IMR-90 (cell line): ENCODE results near the gene CDH3. TPM values are rescaled to one million over a fixed set of nuclear protein-coding genes. Genes with fewer than 3 reads are reported as not detected.

Experiments used
- ATAC-seq: fragments of 200-7000 bp; cut with Tn5 transposase; 2 replicates; pipeline ENCODE4 v1.9.1; 2020; ENCODE audit warnings: low read depth, mild to moderate bottlenecking, moderate library complexity
- BruUV-seq: library from RNA; stranded (reverse); fragments of 400-500 nt; replicated peaks from 2 replicates; lab custom pipeline; 2021; lab: Mats Ljungman, UMichigan
- CTCF ChIA-PET: fragments of 300-600 bp; formaldehyde crosslinking; extraction: SDS; loops from one replicate; lab custom pipeline; 2021; ENCODE audit warnings: antibody characterized with exemption; lab: Yijun Ruan, JAX
- POLR2A ChIA-PET: fragments of 300-600 bp; sonication (Branson Sonifier 250); formaldehyde crosslinking; loops from one replicate; lab custom pipeline; 2022; ENCODE audit warnings: antibody characterized with exemption; ENCODE audit not compliant: unreplicated experiment; lab: Charles Lee
- DNase-seq: peaks from one replicate; pipeline ENCODE4 v3.0.0; 2013
- H2AFZ ChIP-seq: replicated peaks from 2 replicates; pipeline ENCODE3; 2013; ENCODE audit warnings: low read length, mild to moderate bottlenecking; ENCODE audit not compliant: poor library complexity
- H2AK5ac ChIP-seq: 2 replicates; pipeline ENCODE4 v1.6.1; 2013; ENCODE audit warnings: low read depth, low read length, inconsistent platforms
- H2AK9ac ChIP-seq: replicated peaks from 2 replicates; pipeline ENCODE3; 2013; ENCODE audit warnings: mild to moderate bottlenecking, low read depth, low read length, moderate library complexity; ENCODE audit not compliant: poor library complexity
- H2BK120ac ChIP-seq: 2 replicates; pipeline ENCODE4 v1.6.1; 2013; ENCODE audit warnings: low read depth, low read length, inconsistent platforms
- H2BK15ac ChIP-seq: 3 replicates; pipeline ENCODE4 v1.6.1; 2013; ENCODE audit warnings: low read depth, low read length, inconsistent platforms
- H2BK20ac ChIP-seq: 2 replicates; pipeline ENCODE4 v1.6.1; 2013; ENCODE audit warnings: low read depth, mild to moderate bottlenecking, inconsistent platforms, low read length, moderate library complexity
- H2BK5ac ChIP-seq: 2 replicates; pipeline ENCODE4 v1.6.1; 2013; ENCODE audit warnings: mild to moderate bottlenecking, low read depth, low read length, inconsistent platforms; ENCODE audit not compliant: poor library complexity, severe bottlenecking
- H3K14ac ChIP-seq: replicated peaks from 2 replicates; pipeline ENCODE4 v1.6.1; 2013; ENCODE audit warnings: low read depth, low read length, inconsistent platforms
- H3K18ac ChIP-seq: 2 replicates; pipeline ENCODE4 v1.6.1; 2013; ENCODE audit warnings: low read depth, low read length, control low read depth
- H3K23ac ChIP-seq: 2 replicates; pipeline ENCODE4 v1.6.1; 2013; ENCODE audit warnings: low read depth, low read length, inconsistent platforms
- H3K27ac ChIP-seq: 2 replicates; pipeline ENCODE4 v1.5.1; 2013; ENCODE audit warnings: mild to moderate bottlenecking, control low read depth, low read length; ENCODE audit not compliant: insufficient read depth
- H3K27me3 ChIP-seq: 2 replicates; pipeline ENCODE4 v1.6.1; 2013; ENCODE audit warnings: low read length; ENCODE audit not compliant: control insufficient read depth, insufficient read depth
- H3K36me3 ChIP-seq: 2 replicates; pipeline ENCODE4 v1.6.1; 2013; ENCODE audit warnings: low read length, mixed read lengths; ENCODE audit not compliant: control insufficient read depth, insufficient read depth
- H3K4ac ChIP-seq: 2 replicates; pipeline ENCODE4 v1.6.1; 2013; ENCODE audit warnings: low read depth, low read length, inconsistent platforms
- H3K4me1 ChIP-seq: 2 replicates; pipeline ENCODE4 v1.6.1; 2013; ENCODE audit warnings: low read length, mixed read lengths; ENCODE audit not compliant: control insufficient read depth, insufficient read depth
- H3K4me2 ChIP-seq: 2 replicates; pipeline ENCODE4 v1.6.1; 2013; ENCODE audit warnings: low read depth, mild to moderate bottlenecking, control low read depth, low read length, moderate library complexity
- H3K4me3 ChIP-seq: 2 replicates; pipeline ENCODE4 v1.5.1; 2013; ENCODE audit warnings: low read depth, mild to moderate bottlenecking, control low read depth, low read length, moderate library complexity; ENCODE audit not compliant: insufficient read depth
- H3K56ac ChIP-seq: 2 replicates; pipeline ENCODE4 v1.6.1; 2013; ENCODE audit warnings: low read length, inconsistent platforms; ENCODE audit not compliant: insufficient read depth; ENCODE audit errors: extremely low read depth
- H3K79me1 ChIP-seq, 2 experiments: 2 replicates each; pipeline ENCODE4 v1.6.1; 2013; ENCODE audit warnings: low read length in 2 of 2, inconsistent platforms in 1 of 2, low read depth in 1 of 2
- H3K9ac ChIP-seq: 2 replicates; pipeline ENCODE4 v1.6.1; 2013; ENCODE audit warnings: low read depth, low read length, control low read depth
- H3K9me1 ChIP-seq: 2 replicates; pipeline ENCODE4 v1.6.1; 2013; ENCODE audit warnings: low read length, inconsistent platforms; ENCODE audit not compliant: insufficient read depth
- H3K9me3 ChIP-seq: 2 replicates; pipeline ENCODE4 v1.6.1; 2013; ENCODE audit warnings: low read length; ENCODE audit not compliant: control insufficient read depth, insufficient read depth
- H4K20me1 ChIP-seq: 2 replicates; pipeline ENCODE4 v1.6.1; 2013; ENCODE audit warnings: low read length, inconsistent platforms; ENCODE audit not compliant: insufficient read depth
- H4K5ac ChIP-seq: 2 replicates; pipeline ENCODE4 v1.6.1; 2013; ENCODE audit warnings: mild to moderate bottlenecking, low read depth, low read length, control low read depth
- H4K8ac ChIP-seq, 2 experiments: 2 replicates each; pipeline ENCODE4 v1.6.1; 2013; ENCODE audit warnings: low read depth in 2 of 2, low read length in 2 of 2, control low read depth in 1 of 2, inconsistent platforms in 1 of 2
- H4K91ac ChIP-seq: 2 replicates; pipeline ENCODE4 v1.6.1; 2013; ENCODE audit warnings: low read depth, low read length, inconsistent platforms; ENCODE audit not compliant: insufficient read depth
- BHLHE40 ChIP-seq: fragments of 150-350 bp; IDR thresholded peaks from 2 replicates; pipeline ENCODE4 v1.6.1; 2016; ENCODE audit warnings: mild to moderate bottlenecking, low read depth, low read length
- CEBPB ChIP-seq: IDR thresholded peaks from 2 replicates; pipeline ENCODE4 v1.6.1; 2012; ENCODE audit warnings: low read depth, low read length, improper control_type of control experiment
- CHD1 ChIP-seq: IDR thresholded peaks from 2 replicates; pipeline ENCODE4 v1.6.1; 2012; ENCODE audit warnings: low read depth, low read length, improper control_type of control experiment
- CTCF ChIP-seq: conservative IDR thresholded peaks from 2 replicates; pipeline ENCODE4 v1.5.1; 2012; ENCODE audit warnings: mild to moderate bottlenecking, low read depth, low read length, improper control_type of control experiment
- ELK1 ChIP-seq: fragments of 150-350 bp; IDR thresholded peaks from 2 replicates; pipeline ENCODE4 v1.6.1; 2016; ENCODE audit warnings: low read depth, mild to moderate bottlenecking, low read length, moderate library complexity, borderline replicate concordance
- FOS ChIP-seq: fragments of 150-350 bp; IDR thresholded peaks from 2 replicates; pipeline ENCODE4 v1.6.1; 2016; ENCODE audit warnings: low read depth, low read length
- MAFK ChIP-seq: IDR thresholded peaks from 2 replicates; pipeline ENCODE4 v1.6.1; 2012; ENCODE audit warnings: low read depth, low read length, improper control_type of control experiment
- MAZ ChIP-seq: IDR thresholded peaks from 2 replicates; pipeline ENCODE4 v1.6.1; 2012; ENCODE audit warnings: low read depth, mild to moderate bottlenecking, low read length, improper control_type of control experiment, moderate library complexity, borderline replicate concordance
- MXI1 ChIP-seq: IDR thresholded peaks from 2 replicates; pipeline ENCODE4 v1.6.1; 2012; ENCODE audit warnings: low read depth, mild to moderate bottlenecking, low read length, moderate library complexity, borderline replicate concordance
- NFE2L2 ChIP-seq: fragments of 150-350 bp; IDR thresholded peaks from 2 replicates; pipeline ENCODE4 v1.6.1; 2016; ENCODE audit warnings: low read depth, mild to moderate bottlenecking, low read length
- POLR2A ChIP-seq: IDR thresholded peaks from 2 replicates; pipeline ENCODE4 v1.6.1; 2012; ENCODE audit warnings: mild to moderate bottlenecking, low read depth, low read length
- RAD21 ChIP-seq: IDR thresholded peaks from 2 replicates; pipeline ENCODE4 v1.6.1; 2012; ENCODE audit warnings: low read length, improper control_type of control experiment
- RCOR1 ChIP-seq: IDR thresholded peaks from 2 replicates; pipeline ENCODE4 v1.6.1; 2012; ENCODE audit warnings: mild to moderate bottlenecking, low read length, improper control_type of control experiment; ENCODE audit not compliant: insufficient replicate concordance
- RFX5 ChIP-seq: IDR thresholded peaks from 2 replicates; pipeline ENCODE4 v1.8.0; 2012; ENCODE audit warnings: low read depth, mild to moderate bottlenecking, low read length, moderate library complexity
- SMC3 ChIP-seq: fragments of 150-350 bp; IDR thresholded peaks from 2 replicates; pipeline ENCODE4 v1.6.1; 2016; ENCODE audit warnings: low read depth, mild to moderate bottlenecking, antibody characterized with exemption, low read length, moderate library complexity
- USF2 ChIP-seq: fragments of 150-350 bp; IDR thresholded peaks from 2 replicates; pipeline ENCODE4 v1.6.1; 2017; ENCODE audit warnings: mild to moderate bottlenecking, antibody characterized with exemption, low read length, low read depth
- WGBS, 2 experiments: methylation state at CpG; one replicate each; pipeline versions ENCODE4 v1.1.5 to v1.1.7; 2013; ENCODE audit warnings: missing lambda C conversion rate in 2 of 2; ENCODE audit not compliant: insufficient read length in 1 of 2; ENCODE audit errors: extremely low coverage in 2 of 2; 5-methylcytosine and 5-hydroxymethylcytosine counted together
- dilution Hi-C: fragments of 300-500 bp; cut with HindIII; formaldehyde crosslinking; loops from one replicate; pipeline ENCODE4 v1.14.3; 2018; ENCODE audit warnings: low sequenced_read_pairs; ENCODE audit not compliant: unreplicated experiment
- in situ Hi-C: fragments of 300-500 bp; cut with MboI; formaldehyde crosslinking; loops from 3 replicates; pipeline ENCODE4 v1.14.3; 2019; ENCODE audit warnings: low sequenced_read_pairs, inconsistent platforms, mixed read lengths
- intact Hi-C: fragments of 100-400 bp; cut with micrococcal nuclease; formaldehyde crosslinking; loops from 2 replicates; pipeline ENCODE4 v1.10.0; 2022
- polyA plus RNA-seq, 3 experiments: library from polyadenylated mRNA; depleted of rRNA; stranded (reverse); fragments of >200 nt; gene quantifications; 2 replicates each; pipeline ENCODE4 v1.2.3, GENCODE V29; 2012; ENCODE audit warnings: low replicate concordance in 1 of 3
- total RNA-seq: library from RNA; depleted of rRNA; stranded (reverse); fragments of >200 nt; gene quantifications from 2 replicates; pipeline ENCODE4 v1.2.3, GENCODE V29; 2012

CDH3 gene
- total and polyA plus RNA-seq, 2 of the 4 experiments (the other 2 are of a cell fraction): not detected

GRCh38 chr16:68695575-68695974 is 50.5 kb downstream of the CDH3 start:
- H2BK120ac ChIP-seq: no peak overlapping the region
- H3K9ac ChIP-seq: no peak overlapping the region
- BruUV-seq: no TSS peak
- in situ Hi-C loops (no loop called here), intact Hi-C loops (no loop called here), dilution Hi-C loops (no loop called here)
- H3K4ac ChIP-seq: no peak overlapping the region
- CTCF ChIA-PET: no interaction called here
- no peak overlapping the region for H2BK20ac ChIP-seq
- no peaks in the 10 kb centered on the region for H3K36me3 ChIP-seq
- DNase-seq: no peak
- H3K18ac ChIP-seq: no peak overlapping the region
- no peak for TF ChIP-seq MAFK
- no peak for TF ChIP-seq SMC3
- TF ChIP-seq USF2: no peak
- no peak for TF ChIP-seq POLR2A
- TF ChIP-seq MAZ: no peak
- no peak for TF ChIP-seq CHD1
- TF ChIP-seq RAD21: no peak
- TF ChIP-seq FOS: no peak
- TF ChIP-seq NFE2L2: no peak
- TF ChIP-seq CEBPB: no peak
- no peak for TF ChIP-seq MXI1
- TF ChIP-seq RFX5: no peak
- no peak for TF ChIP-seq RCOR1
- TF ChIP-seq CTCF: no peak
- TF ChIP-seq BHLHE40: no peak
- TF ChIP-seq ELK1: no peak
- H2AFZ ChIP-seq: no peak overlapping the region
- no peak overlapping the region for H3K56ac ChIP-seq
- POLR2A ChIA-PET: no interaction called here
- H2AK9ac ChIP-seq: no peak overlapping the region
- no peaks in the 10 kb centered on the region for H3K9me3 ChIP-seq
- peaks cover 2% of the 10 kb centered on the region; the same call in 1 of the 2 replicates for H3K4me1 ChIP-seq
- no CpG with 5 or more reads among the region's 11 CpGs for WGBS, 2 experiments
- no peaks in the 10 kb centered on the region for H3K9me1 ChIP-seq
- ATAC-seq: no peak
- H3K27me3 ChIP-seq: peaks cover 18% of the 10 kb centered on the region
- H3K27ac ChIP-seq: no peak overlapping the region
- H2AK5ac ChIP-seq: no peak overlapping the region
- no peaks in the 10 kb centered on the region for H4K20me1 ChIP-seq
- no peak overlapping the region for H3K4me3 ChIP-seq
- no peak overlapping the region for H4K5ac ChIP-seq
- no peak overlapping the region for H4K8ac ChIP-seq
- H3K14ac ChIP-seq: no peak overlapping the region
- no peaks in the 10 kb centered on the region for H3K79me1 ChIP-seq
- no peak overlapping the region for H2BK15ac ChIP-seq
- no peak overlapping the region for H2BK5ac ChIP-seq
- H3K4me2 ChIP-seq: no peak overlapping the region
- no peak overlapping the region for H3K23ac ChIP-seq
- H4K91ac ChIP-seq: no peak overlapping the region
